ENCODE results near the gene PIP5K1B. TPM values are rescaled to one million over a fixed set of nuclear protein-coding genes. Genes with fewer than 3 reads are reported as not detected.

Gene PIP5K1B
- total and polyA plus RNA-seq, 2 experiments from 2014 or later: 3.2 to 5.0 TPM

DNA sequence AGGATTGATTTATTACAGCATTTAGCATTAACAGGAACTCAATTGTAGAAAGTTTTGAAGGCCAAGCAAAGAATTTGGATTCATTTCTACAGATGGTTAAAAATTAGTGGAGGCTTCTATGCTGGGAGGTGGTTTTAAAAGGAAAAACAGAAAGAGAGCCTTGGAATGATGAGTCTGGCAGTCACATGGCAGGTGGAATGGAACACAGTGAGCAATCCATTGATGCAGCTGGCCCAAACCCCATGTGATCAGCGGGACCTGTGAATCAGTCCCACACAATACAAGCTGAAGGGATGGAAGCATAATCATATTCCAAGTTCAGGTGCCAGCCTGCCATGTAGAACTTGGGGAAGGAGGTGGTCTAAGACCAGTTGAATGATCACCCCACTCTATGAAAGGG, 147.9 kb downstream of the PIP5K1B start:
- Histone ChIP-seq H3K36me3 (no peaks in the 10 kb centered on the region), H3K9me3 (ENCODE audit: low read depth) (no peaks in the 10 kb centered on the region), H3K27ac (no peak overlapping the region), H3K27me3 (no peaks in the 10 kb centered on the region), H3K4me3 (no peak overlapping the region), H3K4me1 (ENCODE audit: low read depth) (no peaks in the 10 kb centered on the region)
- TF ChIP-seq, protein P1, sequence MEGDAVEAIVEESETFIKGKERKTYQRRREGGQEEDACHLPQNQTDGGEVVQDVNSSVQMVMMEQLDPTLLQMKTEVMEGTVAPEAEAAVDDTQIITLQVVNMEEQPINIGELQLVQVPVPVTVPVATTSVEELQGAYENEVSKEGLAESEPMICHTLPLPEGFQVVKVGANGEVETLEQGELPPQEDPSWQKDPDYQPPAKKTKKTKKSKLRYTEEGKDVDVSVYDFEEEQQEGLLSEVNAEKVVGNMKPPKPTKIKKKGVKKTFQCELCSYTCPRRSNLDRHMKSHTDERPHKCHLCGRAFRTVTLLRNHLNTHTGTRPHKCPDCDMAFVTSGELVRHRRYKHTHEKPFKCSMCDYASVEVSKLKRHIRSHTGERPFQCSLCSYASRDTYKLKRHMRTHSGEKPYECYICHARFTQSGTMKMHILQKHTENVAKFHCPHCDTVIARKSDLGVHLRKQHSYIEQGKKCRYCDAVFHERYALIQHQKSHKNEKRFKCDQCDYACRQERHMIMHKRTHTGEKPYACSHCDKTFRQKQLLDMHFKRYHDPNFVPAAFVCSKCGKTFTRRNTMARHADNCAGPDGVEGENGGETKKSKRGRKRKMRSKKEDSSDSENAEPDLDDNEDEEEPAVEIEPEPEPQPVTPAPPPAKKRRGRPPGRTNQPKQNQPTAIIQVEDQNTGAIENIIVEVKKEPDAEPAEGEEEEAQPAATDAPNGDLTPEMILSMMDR (IDR thresholded peaks at IDR 0.05; ENCODE audit: low read depth, low read length): no peak
- no peak for DNase-seq (ENCODE audit: low read depth in 1 of 2, low spot score in 1 of 2)

DNA sequence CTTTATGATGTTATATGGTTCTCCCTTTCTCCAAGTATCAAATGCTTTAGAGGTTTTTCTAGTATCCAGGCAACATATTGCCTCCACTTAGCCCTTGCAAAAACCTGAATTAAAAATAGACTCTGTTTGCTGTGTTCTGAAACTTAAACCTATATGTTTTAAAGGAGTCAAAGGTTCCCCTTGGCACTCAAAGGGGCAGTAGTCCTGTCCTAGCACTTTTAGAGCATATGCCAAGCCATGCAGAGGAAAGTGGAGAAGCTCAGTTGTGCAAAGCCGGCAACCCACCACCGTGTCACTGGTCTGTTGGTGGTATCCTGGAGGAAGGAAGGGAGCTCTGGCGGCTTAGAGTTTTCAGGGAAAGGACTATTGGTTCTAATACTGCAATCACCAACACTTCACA, 154.3 kb downstream of the PIP5K1B start:
- no peak for DNase-seq (ENCODE audit: low read depth in 1 of 2, low spot score in 1 of 2)

DNA sequence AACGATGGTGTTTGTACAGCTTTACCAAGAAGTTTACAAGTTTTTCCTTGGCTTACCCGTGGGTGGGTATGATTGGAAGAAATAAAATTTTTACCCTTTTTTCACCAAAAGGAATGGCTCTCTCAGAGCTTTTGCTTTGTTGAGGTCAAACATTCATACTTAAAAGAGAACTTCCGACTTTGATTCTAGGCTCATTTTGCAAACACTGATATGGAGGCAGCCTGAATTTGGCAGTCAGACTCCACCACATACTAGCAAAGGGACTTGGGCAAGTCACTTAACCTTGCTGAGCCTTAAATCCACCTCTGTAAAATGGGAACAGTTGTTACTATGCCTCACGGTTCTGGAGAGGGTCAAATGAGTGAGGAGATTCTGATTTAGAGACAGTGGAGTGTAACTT, 155.4 kb downstream of the PIP5K1B start:
- H3K9me3 ChIP-seq (ENCODE audit: low read depth): no peaks in the 10 kb centered on the region
- TF ChIP-seq, protein P1 (IDR thresholded peaks at IDR 0.05; ENCODE audit: low read depth, low read length): no peak
- no peak overlapping the region for H3K27ac ChIP-seq

More for the DNA sequence above, 154.3 kb downstream of the PIP5K1B start:
- Histone ChIP-seq H3K27me3 (no peaks in the 10 kb centered on the region), H3K4me3 (no peak overlapping the region), H3K9me3 (ENCODE audit: low read depth) (no peaks in the 10 kb centered on the region), H3K4me1 (ENCODE audit: low read depth) (peaks cover 3% of the 10 kb centered on the region), H3K36me3 (no peaks in the 10 kb centered on the region), H3K27ac (no peak overlapping the region)
- TF ChIP-seq, protein P1 (IDR thresholded peaks at IDR 0.05; ENCODE audit: low read depth, low read length): no peak

DNA sequence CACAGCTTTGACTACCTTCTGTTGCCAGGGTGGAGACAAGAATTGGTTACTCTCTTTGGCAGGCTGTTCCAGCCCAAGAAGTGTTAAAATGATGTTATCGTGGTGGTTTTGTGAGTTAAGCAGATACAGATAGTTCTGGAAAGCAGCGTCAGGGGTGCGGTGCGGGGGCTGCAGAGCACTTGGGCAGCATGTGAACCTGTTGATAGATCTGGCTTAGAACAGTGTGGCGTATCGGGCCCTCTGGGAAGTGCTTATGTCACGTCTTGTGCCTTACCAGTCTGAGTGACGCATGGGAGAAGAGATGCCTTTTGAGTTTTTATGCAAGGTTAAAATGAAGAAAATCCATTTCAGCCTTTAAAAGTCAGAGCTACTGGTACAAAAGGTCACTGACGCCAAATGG, 156.4 kb downstream of the PIP5K1B start:
- no peaks in the 10 kb centered on the region for H3K36me3 ChIP-seq
- H3K4me3 ChIP-seq: no peak overlapping the region
- H3K9me3 ChIP-seq (ENCODE audit: low read depth): no peaks in the 10 kb centered on the region
- H3K4me1 ChIP-seq (ENCODE audit: low read depth): peaks cover 3% of the 10 kb centered on the region
- TF ChIP-seq, protein P1 (IDR thresholded peaks at IDR 0.05; ENCODE audit: low read depth, low read length): no peak
- no peaks in the 10 kb centered on the region for H3K27me3 ChIP-seq
- H3K27ac ChIP-seq: no peak overlapping the region
- DNase-seq (ENCODE audit: low read depth in 1 of 2, low spot score in 1 of 2): no peak

More for the DNA sequence above, 155.4 kb downstream of the PIP5K1B start:
- Histone ChIP-seq H3K36me3 (no peaks in the 10 kb centered on the region), H3K4me3 (no peak overlapping the region), H3K4me1 (ENCODE audit: low read depth) (peaks cover 3% of the 10 kb centered on the region), H3K27me3 (no peaks in the 10 kb centered on the region)
- no peak for DNase-seq (ENCODE audit: low read depth in 1 of 2, low spot score in 1 of 2)

DNA sequence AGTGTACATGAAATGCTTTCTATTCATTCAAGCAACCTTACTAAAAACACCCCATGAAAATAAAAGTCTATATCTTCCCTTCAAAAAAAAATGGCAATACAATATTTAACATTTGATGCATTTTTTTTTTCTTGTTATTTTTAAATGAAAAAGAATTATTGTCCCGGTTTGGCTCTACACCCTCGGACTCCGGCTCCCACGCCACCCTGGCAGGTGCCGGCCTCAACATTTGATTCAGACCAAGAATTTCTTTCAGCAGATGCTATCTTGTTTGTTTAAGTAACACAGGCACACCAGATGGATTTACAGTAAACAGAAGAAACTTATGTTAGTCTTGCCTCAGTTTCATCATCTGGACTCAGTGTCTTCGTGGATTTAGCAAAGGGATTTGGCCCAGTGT, 162.0 kb downstream of the PIP5K1B start:
- no peaks in the 10 kb centered on the region for H3K9me3 ChIP-seq (ENCODE audit: low read depth)
- TF ChIP-seq, protein P1 (IDR thresholded peaks at IDR 0.05; ENCODE audit: low read depth, low read length): no peak

DNA sequence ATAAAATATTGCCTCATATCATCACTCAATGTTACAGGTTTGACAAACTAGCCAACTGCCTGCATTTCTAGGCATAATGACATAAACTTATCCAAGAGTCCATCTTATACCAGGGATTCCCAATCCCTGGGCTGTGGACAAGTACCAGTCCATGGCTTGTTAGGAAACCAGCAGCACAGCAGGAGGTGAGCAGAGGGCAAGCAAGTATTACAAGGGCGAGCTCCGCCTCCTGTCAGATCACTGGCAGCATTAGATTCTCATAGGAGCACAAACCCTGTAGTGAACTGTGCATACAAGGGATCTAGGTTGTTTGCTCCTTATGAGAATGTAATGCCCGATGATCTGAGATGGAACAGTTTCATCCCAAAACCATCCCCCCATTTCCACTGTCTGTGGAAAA, 164.0 kb downstream of the PIP5K1B start:
- Histone ChIP-seq H3K4me1 (ENCODE audit: low read depth) (no peaks in the 10 kb centered on the region), H3K27me3 (no peaks in the 10 kb centered on the region), H3K4me3 (no peak overlapping the region), H3K27ac (no peak overlapping the region), H3K36me3 (no peaks in the 10 kb centered on the region), H3K9me3 (ENCODE audit: low read depth) (no peaks in the 10 kb centered on the region)
- no peak for DNase-seq (ENCODE audit: low read depth in 1 of 2, low spot score in 1 of 2)
- TF ChIP-seq, protein P1 (IDR thresholded peaks at IDR 0.05; ENCODE audit: low read depth, low read length): no peak

More for the DNA sequence above, 162.0 kb downstream of the PIP5K1B start:
- Histone ChIP-seq H3K4me3 (no peak overlapping the region), H3K27ac (no peak overlapping the region), H3K4me1 (ENCODE audit: low read depth) (no peaks in the 10 kb centered on the region), H3K36me3 (no peaks in the 10 kb centered on the region), H3K27me3 (no peaks in the 10 kb centered on the region)
- no peak for DNase-seq (ENCODE audit: low read depth in 1 of 2, low spot score in 1 of 2)

All from cardiac muscle cell (in vitro differentiated cells and primary cell).